ENCODE results near the gene RETREG2.
A peak's percentile ranks its signal among the peaks of the same experiment; 100 is the strongest.

Gene RETREG2

DNA sequence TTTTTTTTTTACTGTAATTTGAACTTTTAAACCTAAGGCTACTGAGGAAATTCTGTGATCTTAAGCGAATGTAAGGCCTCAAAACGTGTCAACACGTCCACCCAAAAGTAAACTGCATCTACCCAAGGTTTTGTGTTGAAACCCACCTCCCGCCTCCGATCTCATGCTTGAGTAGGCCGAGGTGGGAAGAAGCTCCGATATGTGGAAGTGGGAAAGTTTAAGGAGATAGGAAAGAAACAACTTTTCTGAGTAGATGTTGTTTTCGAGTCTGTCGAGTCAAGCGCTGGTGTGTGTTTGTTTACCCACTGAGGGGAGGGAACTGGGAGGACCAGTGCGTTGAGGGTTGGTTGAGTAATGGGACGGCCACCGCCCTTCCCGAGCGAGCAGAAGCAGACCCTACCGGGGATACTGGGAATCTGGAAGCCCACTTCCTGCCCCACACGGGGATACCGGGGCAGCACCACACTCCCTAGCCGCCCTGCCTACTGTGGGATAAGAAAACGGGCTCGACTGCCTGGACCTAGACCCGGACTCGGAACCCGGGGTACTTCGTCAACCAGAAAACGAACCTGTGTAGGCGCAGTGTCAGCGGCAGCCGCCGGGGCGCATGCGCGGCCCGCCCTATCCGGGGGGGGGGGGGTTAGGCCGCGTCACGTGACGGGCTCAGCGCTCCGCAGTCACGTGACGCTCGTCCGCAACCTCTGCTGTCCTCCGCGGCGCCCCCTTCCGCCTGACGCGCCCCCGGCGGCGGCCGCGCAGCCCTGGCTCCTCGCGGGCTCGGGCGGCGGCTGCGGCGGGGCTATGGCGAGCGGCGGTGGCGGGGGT, at the start of gene RETREG2:
RETREG2 (plus strand) TSS at position 724 of the 825 bp plus-strand sequence; CDS start at position 802, 78 bp downstream.
- DNase-seq: peak; percentile 89

GRCh38 chr2:219128396-219128795, 49.7 kb upstream of the RETREG2 start:
- no peak for DNase-seq

DNA sequence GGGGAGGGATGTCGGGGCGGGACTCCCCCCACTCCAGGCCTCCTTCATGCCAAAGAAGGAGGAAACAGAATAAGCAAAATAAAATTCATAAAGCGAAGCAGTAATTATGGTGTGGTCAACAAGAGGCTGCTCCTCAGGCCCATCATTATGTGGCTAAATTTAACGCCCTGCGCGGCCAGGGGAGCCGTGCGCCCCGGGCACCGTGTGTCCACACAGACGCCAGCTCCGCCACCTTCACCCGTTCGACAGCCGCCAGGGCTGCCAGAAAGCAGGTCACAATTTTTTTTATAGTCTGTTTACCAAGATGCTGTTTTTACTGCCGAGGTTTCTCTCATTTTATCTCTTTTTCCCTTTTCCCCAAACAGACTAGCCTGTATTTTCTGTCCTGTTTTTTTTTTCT, 48.5 kb upstream of the RETREG2 start:
- DNase-seq: no peak

DNA sequence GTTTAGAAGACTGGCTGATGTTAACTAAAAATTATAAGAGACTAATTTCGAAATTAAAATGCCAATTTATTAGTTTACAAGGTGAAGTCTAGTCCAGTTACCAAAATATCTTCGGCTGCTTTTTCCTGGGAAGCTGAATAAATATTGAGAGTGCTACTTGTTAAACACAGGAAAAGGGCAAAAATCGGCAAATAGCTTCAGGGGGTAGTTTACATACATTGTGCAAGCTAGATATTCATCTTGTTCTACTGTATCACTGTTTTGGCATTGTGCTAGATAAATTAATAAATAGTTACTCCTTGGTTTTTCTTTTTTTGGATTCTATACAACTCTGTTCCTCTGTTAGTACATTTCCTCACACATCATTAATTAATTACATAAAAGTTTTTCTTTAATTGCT, 46.7 kb upstream of the RETREG2 start:
- DNase-seq: no peak

DNA sequence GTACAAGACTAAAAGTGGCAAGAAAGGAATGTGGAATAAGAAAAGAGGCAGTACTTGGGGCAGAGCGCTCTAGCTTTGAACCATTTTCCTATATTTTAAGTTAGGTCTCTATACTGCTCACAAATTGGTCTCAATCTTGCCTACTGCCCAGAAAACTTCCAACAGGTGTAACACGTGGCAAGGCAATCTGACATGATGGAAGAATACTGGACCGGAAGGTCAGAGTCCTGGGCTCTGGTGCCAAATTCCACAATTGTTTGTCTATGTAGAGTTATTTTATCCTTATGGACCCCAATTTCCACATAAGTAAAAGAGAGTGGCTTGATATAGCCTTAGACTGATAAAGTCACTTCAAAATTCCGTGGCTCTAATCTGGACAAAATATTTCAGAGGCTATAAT, 46.3 kb upstream of the RETREG2 start:
- DNase-seq: no peak

DNA sequence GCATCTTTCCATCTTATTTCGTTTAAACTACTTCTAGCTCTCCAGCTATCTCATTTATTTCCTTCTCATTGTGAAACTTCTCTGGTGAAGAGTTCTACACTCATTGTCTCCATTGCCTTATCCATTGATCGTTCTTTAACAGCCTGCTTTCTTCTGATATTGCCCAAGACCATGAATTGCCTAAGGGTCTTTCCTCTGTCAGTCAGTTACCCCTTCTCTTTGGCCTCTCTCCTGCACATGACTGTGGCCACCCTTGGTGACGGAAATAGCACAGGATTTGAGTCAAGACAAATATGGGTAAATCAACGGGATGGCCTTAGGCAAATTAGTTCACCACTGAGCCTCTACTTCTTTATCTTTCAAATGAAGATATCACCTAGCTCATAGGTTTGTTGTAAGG, 44.1 kb upstream of the RETREG2 start:
- DNase-seq: no peak

DNA sequence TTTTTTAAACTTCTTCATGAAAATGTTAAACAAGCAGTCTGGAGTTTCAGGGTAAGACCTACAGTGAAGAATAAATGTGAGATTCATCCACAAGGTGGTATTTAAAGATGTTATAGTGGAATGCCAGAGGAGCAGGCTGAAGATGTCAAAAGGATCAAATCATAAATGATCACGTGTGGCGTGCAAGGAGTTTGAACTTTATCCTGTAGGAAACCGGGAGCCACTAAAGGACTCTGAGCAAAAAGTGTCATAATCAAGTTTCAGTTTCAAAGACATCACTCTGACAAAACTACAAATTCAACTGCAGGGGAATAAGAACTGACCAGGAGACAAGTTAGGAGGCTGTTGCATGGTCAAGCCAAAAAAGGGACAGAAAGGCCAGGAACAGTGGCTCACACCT, 37.4 kb upstream of the RETREG2 start:
- DNase-seq: no peak

- no peak for DNase-seq
Measured at GRCh38 chr2:219142329-219142728, 35.7 kb upstream of the RETREG2 start.

GRCh38 chr2:219149667-219150066, 28.4 kb upstream of the RETREG2 start:
- no peak for DNase-seq

GRCh38 chr2:219155054-219155644, 22.9 kb upstream of the RETREG2 start:
- DNase-seq: peak; percentile 75

GRCh38 chr2:219157396-219157795, 20.7 kb upstream of the RETREG2 start:
- DNase-seq: no peak

DNA sequence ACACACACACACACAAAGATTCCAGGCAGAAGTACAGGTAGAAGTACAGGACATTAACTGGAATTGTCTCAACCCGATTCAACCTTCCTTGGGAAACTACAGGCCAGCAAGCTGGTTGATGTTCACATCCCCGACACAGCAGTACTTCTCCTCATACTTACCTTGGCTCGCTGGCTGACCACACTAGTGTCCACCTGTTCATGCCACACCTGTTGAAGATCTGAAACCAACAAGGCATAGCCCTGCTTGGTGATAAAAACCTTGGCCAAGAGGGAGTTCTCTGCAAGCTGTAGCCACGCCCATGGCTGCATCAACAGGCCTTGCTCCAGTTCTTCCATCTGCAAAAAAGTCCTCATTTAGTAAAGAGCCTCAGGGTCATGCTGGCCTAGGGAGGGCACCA, 20.1 kb upstream of the RETREG2 start:
- DNase-seq: no peak

GRCh38 chr2:219158586-219158985, 19.5 kb upstream of the RETREG2 start:
- no peak for DNase-seq

DNA sequence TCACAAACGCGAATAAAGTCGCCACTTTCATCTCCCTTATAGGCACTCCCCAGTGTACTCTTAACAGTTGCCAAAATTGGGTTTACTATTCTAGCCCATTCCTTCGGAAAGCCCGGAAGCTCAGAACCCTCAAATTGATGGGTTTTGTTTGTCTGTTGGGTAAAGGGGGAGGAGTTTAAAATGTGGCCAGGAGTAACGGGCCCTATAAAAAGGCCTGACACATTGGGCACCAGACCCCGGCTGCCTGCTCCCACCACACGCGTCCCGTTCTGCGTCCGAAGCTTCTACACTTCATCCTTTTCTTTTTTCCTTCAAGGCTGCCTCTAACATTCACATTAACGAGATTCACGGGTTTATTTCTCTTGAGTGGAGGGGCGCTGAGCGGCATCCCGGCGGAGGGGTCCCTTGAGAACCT, 18.3 kb upstream of the RETREG2 start:
- DNase-seq: no peak

GRCh38 chr2:219160186-219161017, 17.7 kb upstream of the RETREG2 start, which contains the start of gene NHEJ1:
NHEJ1 (minus strand) TSS chr2:219160815; CDS start chr2:219158362, 2,453 bp downstream.
- peak; percentile 95 for DNase-seq

DNA sequence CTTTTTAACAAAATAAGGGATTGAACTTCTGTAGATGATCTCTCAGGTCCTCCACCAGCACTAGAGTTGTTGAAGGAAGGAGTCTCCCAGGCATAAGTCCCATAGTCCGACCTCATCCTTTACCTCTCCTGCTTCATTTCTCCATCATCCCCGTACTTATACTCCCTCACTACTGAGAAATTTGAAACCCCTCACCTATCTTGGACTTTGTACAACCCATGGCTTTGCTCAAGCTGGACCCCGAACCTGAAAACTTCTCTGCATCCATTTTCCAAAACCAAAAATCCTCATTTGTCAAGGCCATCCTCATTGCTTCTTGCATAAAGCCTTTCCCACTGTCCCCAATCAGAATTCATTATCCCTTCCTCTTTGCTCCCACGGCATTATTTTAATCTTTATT, 17.0 kb upstream of the RETREG2 start:
- no peak for DNase-seq

- no peak for DNase-seq
Measured at GRCh38 chr2:219163156-219163555, 14.9 kb upstream of the RETREG2 start.

DNA sequence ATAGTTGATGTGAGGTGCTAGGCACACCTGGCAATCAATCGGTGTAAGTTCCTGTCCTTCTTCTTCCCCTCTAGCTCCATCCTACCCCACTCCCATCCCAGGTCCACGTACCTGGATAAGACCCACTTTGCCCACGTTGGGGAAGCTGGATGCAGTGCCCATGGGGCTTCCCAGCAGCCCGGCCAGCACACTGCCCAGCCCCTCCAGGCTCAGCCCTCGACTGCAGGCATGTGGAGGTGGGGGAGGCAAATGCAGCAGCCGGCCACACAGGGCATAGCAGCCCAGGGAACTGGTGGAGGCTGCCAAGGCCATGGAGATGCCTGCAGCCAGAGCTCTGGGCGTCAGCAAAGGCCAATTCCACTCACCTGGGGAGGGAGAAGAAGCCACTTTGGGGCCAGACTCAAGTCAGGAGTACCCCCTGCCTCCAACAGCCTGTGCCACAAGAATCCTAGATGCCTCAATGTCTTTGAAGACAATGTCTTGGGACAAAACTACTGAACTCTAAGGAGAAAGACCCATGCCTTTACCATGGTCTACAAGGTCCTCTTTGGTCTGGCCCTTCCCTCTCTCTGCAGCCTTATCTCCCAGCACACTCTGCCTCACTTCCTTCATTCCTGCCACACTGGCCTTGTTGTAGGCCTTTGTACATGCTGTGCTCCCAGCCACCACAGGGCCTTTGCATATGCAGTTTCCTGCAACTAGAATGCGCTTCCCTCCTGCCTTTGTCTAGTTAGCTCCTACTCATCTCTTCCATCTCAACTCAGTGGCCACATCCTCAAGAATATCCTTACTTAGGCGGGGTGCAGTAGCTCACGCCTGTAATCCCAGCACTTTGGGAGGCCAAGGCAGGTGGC, 12.8 kb upstream of the RETREG2 start:
- DNase-seq: no peak

GRCh38 chr2:219167997-219168396, 10.1 kb upstream of the RETREG2 start:
- no peak for DNase-seq

DNA sequence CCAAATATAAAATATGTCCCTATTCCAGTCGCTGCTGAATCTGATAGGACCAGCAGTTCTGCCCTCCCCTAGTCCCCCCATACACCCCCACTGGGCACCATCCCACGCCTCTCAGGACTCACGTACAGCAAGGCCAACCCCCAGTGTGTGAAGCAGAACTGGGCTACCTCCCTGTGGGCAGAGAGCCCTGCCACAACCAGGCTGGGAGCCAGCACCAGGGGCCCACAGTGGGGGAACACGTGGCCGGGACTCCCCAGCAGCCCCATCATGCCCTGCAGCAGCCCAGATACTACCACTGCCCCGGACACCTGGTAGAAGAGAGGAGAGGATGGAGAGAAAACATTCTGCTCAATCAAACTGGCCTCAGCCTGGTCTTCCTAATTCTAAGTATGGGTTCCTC, 9.5 kb upstream of the RETREG2 start:
- no peak for DNase-seq

- DNase-seq: no peak
Measured at GRCh38 chr2:219168932-219169331, 9.1 kb upstream of the RETREG2 start.

DNA sequence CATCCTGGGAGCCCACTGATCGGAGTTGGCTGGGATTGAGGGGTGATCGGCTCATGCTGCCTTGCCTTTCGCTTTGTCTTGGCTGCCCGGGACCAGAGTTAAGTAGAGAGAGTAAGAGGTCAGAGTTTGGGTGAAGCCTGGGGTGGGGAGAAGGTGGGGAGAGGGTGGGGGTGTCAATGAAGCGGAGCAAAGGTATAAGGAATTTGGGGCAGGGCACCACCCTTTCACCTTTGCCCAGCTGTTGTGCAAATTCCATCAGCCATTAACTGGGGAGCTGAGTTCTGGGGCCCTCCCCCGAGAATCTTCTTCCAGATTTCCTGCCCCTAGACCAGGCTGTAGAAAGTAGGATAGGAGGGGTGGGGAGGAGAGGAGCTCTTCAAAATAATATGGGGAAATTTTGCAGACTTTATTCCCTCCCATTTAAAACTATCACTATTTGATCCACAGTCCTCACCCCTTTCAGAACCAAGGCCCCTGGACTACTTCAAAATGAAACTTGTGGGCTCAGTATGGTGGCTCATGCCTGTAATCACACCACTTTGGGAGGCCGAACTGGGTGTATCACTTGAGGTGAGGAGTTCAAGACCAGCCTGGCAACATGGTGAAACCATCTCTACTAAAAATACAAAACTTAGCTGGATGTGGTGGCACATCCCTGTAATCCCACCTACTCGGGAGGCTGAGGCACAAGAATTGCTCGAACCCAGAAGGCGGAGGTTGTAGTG, 8.0 kb upstream of the RETREG2 start, which contains the start of gene SLC23A3:
SLC23A3 (minus strand) TSS at position 100 of the 725 bp plus-strand sequence; CDS start at position 55, 45 bp downstream.
- DNase-seq: no peak

Measured in CD4-positive, alpha-beta T cell treated with Interleukin-10 for 1 hour (primary cell).